DMS53 (cell line): ENCODE data around the gene CMYA5.
"Not testable (repeated sequence)": the region's sequence is repeated elsewhere in the genome, so short reads cannot be mapped to it uniquely, and the experiment has no call there.

Source experiments
- DNase-seq: peaks from one replicate; lab custom pipeline; 2025; lab: John Stamatoyannopoulos, UW

CMYA5 gene

GRCh38 chr5:79702606-79703380 is 13.2 kb downstream of the CMYA5 start:
- peak; percentile 53 for DNase-seq

GRCh38 chr5:79703381-79703645 is 13.7 kb downstream of the CMYA5 start:
- no peak for DNase-seq

- no peak for DNase-seq
These were observed 14.9 kb downstream of the CMYA5 start for GRCh38 chr5:79704553-79704952.

- DNase-seq: no peak
These were observed 16.0 kb downstream of the CMYA5 start for GRCh38 chr5:79705632-79706031.

GRCh38 chr5:79706317-79706716 is 16.7 kb downstream of the CMYA5 start:
- DNase-seq: not testable (repeated sequence)

- no peak for DNase-seq
These were observed 17.9 kb downstream of the CMYA5 start for GRCh38 chr5:79707535-79707934.

- DNase-seq: peak; percentile 17
These were observed 23.1 kb downstream of the CMYA5 start for GRCh38 chr5:79712741-79713140.

GRCh38 chr5:79713727-79714126 is 24.1 kb downstream of the CMYA5 start:
- DNase-seq: no peak

- no peak for DNase-seq
These were observed 27.2 kb downstream of the CMYA5 start for GRCh38 chr5:79716839-79717238.

GRCh38 chr5:79720096-79720495 is 30.5 kb downstream of the CMYA5 start:
- DNase-seq: no peak

- no peak for DNase-seq
These were observed 38.1 kb downstream of the CMYA5 start for GRCh38 chr5:79727451-79728355.

GRCh38 chr5:79728396-79728795 is 38.8 kb downstream of the CMYA5 start:
- no peak for DNase-seq

- DNase-seq: no peak
These were observed 40.0 kb downstream of the CMYA5 start for GRCh38 chr5:79729679-79730078.

GRCh38 chr5:79730564-79730963 is 40.9 kb downstream of the CMYA5 start:
- DNase-seq: no peak

- DNase-seq: no peak
These were observed 42.1 kb downstream of the CMYA5 start for GRCh38 chr5:79731775-79732174.

- DNase-seq: no peak
These were observed 47.2 kb downstream of the CMYA5 start for GRCh38 chr5:79736528-79737514.

- no peak for DNase-seq
These were observed 48.7 kb downstream of the CMYA5 start for GRCh38 chr5:79738349-79738748.

- no peak for DNase-seq
These were observed 53.0 kb downstream of the CMYA5 start for GRCh38 chr5:79742549-79743136.

GRCh38 chr5:79743846-79744605 is 54.4 kb downstream of the CMYA5 start:
- DNase-seq: no peak

GRCh38 chr5:79745255-79745654 is 55.6 kb downstream of the CMYA5 start:
- no peak for DNase-seq
